CD4-positive, alpha-beta T cell treated with Interleukin-10 for 1 hour (primary cell): Measurements from ENCODE around the gene MN1.
"Not testable (repeated sequence)": the region's sequence is repeated elsewhere in the genome, so short reads cannot be mapped to it uniquely, and the experiment has no call there.

Experiments used
- DNase-seq: peaks from one replicate; pipeline ENCODE4 v3.0.0-alpha.2; 2020

The MN1 gene

GRCh38 chr22:27755521-27756211, 45.9 kb downstream of the MN1 start:
- DNase-seq: no peak

GRCh38 chr22:27754888-27755480, 46.6 kb downstream of the MN1 start:
- DNase-seq: no peak

- no peak for DNase-seq
These were observed 47.2 kb downstream of the MN1 start for GRCh38 chr22:27754247-27754887.

- no peak for DNase-seq
These were observed 48.8 kb downstream of the MN1 start for GRCh38 chr22:27752771-27753170.

- no peak for DNase-seq
These were observed 49.4 kb downstream of the MN1 start for GRCh38 chr22:27752141-27752540.

- DNase-seq: no peak
These were observed 50.1 kb downstream of the MN1 start for GRCh38 chr22:27751277-27752070.

GRCh38 chr22:27750584-27751265, 50.8 kb downstream of the MN1 start:
- DNase-seq: no peak

- no peak for DNase-seq
These were observed 51.8 kb downstream of the MN1 start for GRCh38 chr22:27749597-27750225.

- no peak for DNase-seq
These were observed 52.8 kb downstream of the MN1 start for GRCh38 chr22:27748751-27749191.

GRCh38 chr22:27748349-27748748, 53.2 kb downstream of the MN1 start:
- DNase-seq: no peak

GRCh38 chr22:27747396-27748221, 53.9 kb downstream of the MN1 start:
- no peak for DNase-seq

GRCh38 chr22:27746918-27747317, 54.6 kb downstream of the MN1 start:
- DNase-seq: no peak

GRCh38 chr22:27745809-27746208, 55.7 kb downstream of the MN1 start:
- DNase-seq: no peak

- DNase-seq: no peak
These were observed 56.4 kb downstream of the MN1 start for GRCh38 chr22:27745154-27745553.

- not testable (repeated sequence) for DNase-seq
These were observed 57.5 kb downstream of the MN1 start for GRCh38 chr22:27744078-27744477.

- no peak for DNase-seq
These were observed 61.3 kb downstream of the MN1 start for GRCh38 chr22:27740202-27740748.

- no peak for DNase-seq
These were observed 64.0 kb downstream of the MN1 start for GRCh38 chr22:27737521-27737920.

GRCh38 chr22:27734066-27734465, 67.5 kb downstream of the MN1 start:
- no peak for DNase-seq

GRCh38 chr22:27732841-27733240, 68.7 kb downstream of the MN1 start:
- DNase-seq: no peak

- DNase-seq: no peak
These were observed 69.2 kb downstream of the MN1 start for GRCh38 chr22:27732391-27732790.

- no peak for DNase-seq
These were observed 69.9 kb downstream of the MN1 start for GRCh38 chr22:27731621-27732020.
